ENCODE results near the gene GFRA4. TPM values are rescaled to one million over a fixed set of nuclear protein-coding genes. Genes with fewer than 3 reads are reported as not detected.

GFRA4 gene
- total and polyA plus RNA-seq, 7 donors, result not detected

DNA sequence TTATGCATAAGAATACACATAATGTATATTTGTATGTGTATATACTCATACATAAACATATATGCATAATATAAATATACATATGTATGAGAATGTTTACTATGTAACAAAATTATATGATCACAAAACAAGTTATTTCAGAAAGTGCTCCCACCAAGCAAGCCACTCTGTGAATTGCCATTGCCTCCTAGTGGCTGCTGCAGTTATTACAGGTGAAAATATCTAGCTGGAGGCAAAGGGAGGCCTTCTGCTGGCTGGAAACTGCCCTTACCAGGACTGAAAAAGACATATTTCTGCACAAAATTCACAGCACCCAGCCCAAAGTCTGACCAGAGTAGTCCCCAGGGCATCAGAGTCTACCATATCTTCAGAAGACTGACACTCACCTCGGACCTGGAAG is 33.0 kb upstream of the GFRA4 start:
- WGBS, 2 donors, result 84 to 91% methylated on average over 1 of the region's 1 CpG
- Histone ChIP-seq H3K27ac (no peak overlapping the region), H3K9me3 (peaks cover 0 to 6% (median 1%) of the 10 kb centered on the region in 4 donors), H3K27me3 (no peaks in the 10 kb centered on the region), H3K4me3 (no peak overlapping the region), H3K4me1 (no peaks in the 10 kb centered on the region), H3K36me3 (no peaks in the 10 kb centered on the region)
- no peak for DNase-seq
- no peak for TF ChIP-seq POLR2AphosphoS5 (IDR thresholded peaks at IDR 0.05)
- TF ChIP-seq CTCF (IDR thresholded peaks at IDR 0.05), result peak in 2 of 4 experiments; percentile 10 to 18
- intact Hi-C loops (cut with DNase I), result no loop called here

DNA sequence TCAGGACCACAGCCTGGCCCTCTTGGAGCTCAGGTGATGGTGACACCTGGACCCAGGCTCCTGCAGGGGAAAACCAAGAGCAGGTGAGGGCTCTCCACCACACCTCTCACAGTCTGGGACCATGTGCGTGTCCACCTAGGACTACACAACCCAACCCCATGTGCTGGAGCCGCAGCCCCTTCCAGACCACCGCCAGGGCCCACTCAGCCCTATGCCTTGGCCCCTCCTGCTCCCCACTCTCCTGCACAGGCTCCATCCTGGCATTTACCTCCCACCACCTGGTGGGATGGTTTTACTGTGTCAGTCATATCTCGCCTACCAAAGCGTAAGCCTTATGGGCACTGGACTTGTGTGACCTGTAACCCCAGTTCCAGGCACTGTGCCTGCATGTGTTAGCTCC is 31.7 kb upstream of the GFRA4 start:
- H3K27ac ChIP-seq, result no peak overlapping the region
- no peaks in the 10 kb centered on the region for H3K36me3 ChIP-seq
- H3K9me3 ChIP-seq, result peaks cover 0 to 6% (median 1%) of the 10 kb centered on the region in 4 donors
- no peak overlapping the region for H3K4me3 ChIP-seq
- H3K27me3 ChIP-seq, result no peaks in the 10 kb centered on the region
- TF ChIP-seq EP300 (IDR thresholded peaks at IDR 0.05), result no peak
- no peak for TF ChIP-seq CTCF (IDR thresholded peaks at IDR 0.05)
- TF ChIP-seq POLR2A (IDR thresholded peaks at IDR 0.05), result no peak
- TF ChIP-seq POLR2AphosphoS5 (IDR thresholded peaks at IDR 0.05), result no peak
- 95 to 96% methylated on average over 5 of the region's 5 CpGs for WGBS, 2 donors
- no peak for DNase-seq
- no peaks in the 10 kb centered on the region for H3K4me1 ChIP-seq
- intact Hi-C loops (cut with DNase I), result no loop called here

GRCh38 chr20:3693376-3693775 is 30.2 kb upstream of the GFRA4 start:
- intact Hi-C loops (cut with DNase I), result no loop called here

GRCh38 chr20:3692706-3693294 is 29.6 kb upstream of the GFRA4 start:
- H3K4me1 ChIP-seq, result peaks cover 0 to 6% (median 1%) of the 10 kb centered on the region in 4 donors
- DNase-seq, result no peak
- H3K27ac ChIP-seq, result no peak overlapping the region
- no peaks in the 10 kb centered on the region for H3K36me3 ChIP-seq
- H3K4me3 ChIP-seq, result no peak overlapping the region
- H3K27me3 ChIP-seq, result no peaks in the 10 kb centered on the region
- H3K9me3 ChIP-seq, result peaks cover 0 to 6% (median 1%) of the 10 kb centered on the region in 4 donors
- intact Hi-C loops (cut with DNase I), result no loop called here
- no peak for TF ChIP-seq POLR2AphosphoS5 (IDR thresholded peaks at IDR 0.05)
- TF ChIP-seq EP300 (IDR thresholded peaks at IDR 0.05), result no peak
- TF ChIP-seq POLR2A (IDR thresholded peaks at IDR 0.05), result no peak
- no peak for TF ChIP-seq CTCF (IDR thresholded peaks at IDR 0.05)
- 86 to 92% methylated on average over 23 of the region's 23 CpGs for WGBS, 2 donors

More at GRCh38 chr20:3693376-3693775, 30.2 kb upstream of the GFRA4 start:
- Histone ChIP-seq H3K27me3 (no peaks in the 10 kb centered on the region), H3K27ac (no peak overlapping the region), H3K4me1 (peaks cover 0 to under 1% (median 0%) of the 10 kb centered on the region in 4 donors), H3K9me3 (peaks cover 0 to 6% (median 1%) of the 10 kb centered on the region in 4 donors), H3K36me3 (no peaks in the 10 kb centered on the region), H3K4me3 (no peak overlapping the region)
- 88 to 90% methylated on average over 13 of the region's 13 CpGs for WGBS, 2 donors
- DNase-seq, result no peak
- no peak for TF ChIP-seq CTCF (IDR thresholded peaks at IDR 0.05)
- TF ChIP-seq EP300 (IDR thresholded peaks at IDR 0.05), result no peak
- TF ChIP-seq POLR2A (IDR thresholded peaks at IDR 0.05), result no peak
- TF ChIP-seq POLR2AphosphoS5 (IDR thresholded peaks at IDR 0.05), result no peak

DNA sequence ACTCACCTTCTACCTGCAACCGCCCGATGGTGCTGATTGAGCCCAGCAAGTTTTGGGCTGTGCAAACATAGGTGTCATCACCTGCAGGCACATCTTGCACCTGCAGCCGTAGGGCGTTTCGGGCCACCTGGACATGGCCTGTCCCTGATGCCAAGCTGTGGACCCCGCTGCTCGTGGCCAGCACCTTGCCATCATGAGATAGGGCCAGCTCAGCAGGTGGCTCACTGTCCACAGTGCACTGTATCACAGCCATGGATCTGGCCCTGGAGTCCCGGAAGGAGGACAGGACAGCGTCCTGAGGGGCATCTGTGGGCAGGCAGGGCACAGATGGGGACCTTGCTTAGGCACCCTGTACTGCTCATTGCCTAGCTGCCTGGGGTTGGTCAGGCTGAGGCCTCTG is 28.7 kb upstream of the GFRA4 start:
- Histone ChIP-seq H3K27me3 (no peaks in the 10 kb centered on the region), H3K27ac (no peak overlapping the region), H3K9me3 (peaks cover 0 to 6% (median 1%) of the 10 kb centered on the region in 4 donors), H3K36me3 (no peaks in the 10 kb centered on the region), H3K4me3 (no peak overlapping the region), H3K4me1 (peaks cover 0 to 15% (median 10%) of the 10 kb centered on the region in 4 donors)
- WGBS, 2 donors, result 81 to 84% methylated on average over 9 of the region's 9 CpGs
- intact Hi-C loops (cut with DNase I), result no loop called here
- no peak for DNase-seq
- no peak for TF ChIP-seq POLR2AphosphoS5 (IDR thresholded peaks at IDR 0.05)
- TF ChIP-seq EP300 (IDR thresholded peaks at IDR 0.05), result no peak
- TF ChIP-seq CTCF (IDR thresholded peaks at IDR 0.05), result no peak
- TF ChIP-seq POLR2A (IDR thresholded peaks at IDR 0.05), result no peak

Data from sigmoid colon (tissue), 7 donors.